Cardiac fibroblast (primary cell): Measurements from ENCODE around the gene PARD3B.

Source experiments
- DNase-seq, 2 donors: peaks; one replicate each; pipeline versions ENCODE4 v3.0.0 to v3.0.0-alpha.2; 2010; ENCODE audit warnings: low read depth in 2 of 2
- H3K4me3 ChIP-seq, 2 donors: replicated peaks in 1 of 2; 1 replicate in 1 of 2; 2 replicates in 1 of 2; pipeline ENCODE4 v1.5.1; 2011; ENCODE audit warnings: low read depth in 2 of 2, low read length in 2 of 2, mild to moderate bottlenecking in 2 of 2, moderate library complexity in 1 of 2
- TF ChIP-seq, protein P1 (sequence below): IDR thresholded peaks from one replicate; pipeline ENCODE4 v1.5.1; 2011; ENCODE audit warnings: low read depth, mild to moderate bottlenecking, low read length, inconsistent platforms

Gene PARD3B

DNA sequence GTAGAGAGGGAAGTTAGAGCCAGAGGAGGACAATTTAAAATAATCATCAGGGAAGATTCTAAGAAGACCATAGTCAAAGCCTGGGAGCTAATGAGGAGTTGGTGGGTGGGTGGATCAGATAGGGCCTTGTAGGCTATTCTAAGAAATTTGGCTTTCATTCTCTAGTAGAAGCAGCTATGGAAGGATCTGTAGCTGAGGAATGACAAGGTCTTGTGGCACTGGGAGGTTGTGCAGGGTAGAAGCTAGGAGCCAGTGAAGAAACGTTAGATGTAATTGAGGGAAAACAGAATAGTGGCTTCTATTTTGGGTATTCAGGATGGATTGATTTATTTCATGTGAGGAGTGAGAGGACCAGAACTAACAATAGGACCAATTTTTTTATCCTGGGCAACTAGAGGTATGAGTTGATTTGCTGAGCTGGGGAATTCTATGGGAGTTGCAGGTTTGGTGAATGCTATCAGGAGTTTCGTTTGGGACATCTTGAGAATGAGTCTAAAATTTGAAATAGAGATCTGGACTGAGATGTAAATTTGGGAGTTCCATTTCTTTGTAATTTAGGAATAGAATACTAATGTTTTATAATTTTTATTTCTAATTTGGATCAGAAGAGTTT lies 371.9 kb downstream of the PARD3B start:
- DNase-seq = no peak
- TF ChIP-seq, protein P1, sequence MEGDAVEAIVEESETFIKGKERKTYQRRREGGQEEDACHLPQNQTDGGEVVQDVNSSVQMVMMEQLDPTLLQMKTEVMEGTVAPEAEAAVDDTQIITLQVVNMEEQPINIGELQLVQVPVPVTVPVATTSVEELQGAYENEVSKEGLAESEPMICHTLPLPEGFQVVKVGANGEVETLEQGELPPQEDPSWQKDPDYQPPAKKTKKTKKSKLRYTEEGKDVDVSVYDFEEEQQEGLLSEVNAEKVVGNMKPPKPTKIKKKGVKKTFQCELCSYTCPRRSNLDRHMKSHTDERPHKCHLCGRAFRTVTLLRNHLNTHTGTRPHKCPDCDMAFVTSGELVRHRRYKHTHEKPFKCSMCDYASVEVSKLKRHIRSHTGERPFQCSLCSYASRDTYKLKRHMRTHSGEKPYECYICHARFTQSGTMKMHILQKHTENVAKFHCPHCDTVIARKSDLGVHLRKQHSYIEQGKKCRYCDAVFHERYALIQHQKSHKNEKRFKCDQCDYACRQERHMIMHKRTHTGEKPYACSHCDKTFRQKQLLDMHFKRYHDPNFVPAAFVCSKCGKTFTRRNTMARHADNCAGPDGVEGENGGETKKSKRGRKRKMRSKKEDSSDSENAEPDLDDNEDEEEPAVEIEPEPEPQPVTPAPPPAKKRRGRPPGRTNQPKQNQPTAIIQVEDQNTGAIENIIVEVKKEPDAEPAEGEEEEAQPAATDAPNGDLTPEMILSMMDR = no peak
- H3K4me3 ChIP-seq = no peak overlapping the region

DNA sequence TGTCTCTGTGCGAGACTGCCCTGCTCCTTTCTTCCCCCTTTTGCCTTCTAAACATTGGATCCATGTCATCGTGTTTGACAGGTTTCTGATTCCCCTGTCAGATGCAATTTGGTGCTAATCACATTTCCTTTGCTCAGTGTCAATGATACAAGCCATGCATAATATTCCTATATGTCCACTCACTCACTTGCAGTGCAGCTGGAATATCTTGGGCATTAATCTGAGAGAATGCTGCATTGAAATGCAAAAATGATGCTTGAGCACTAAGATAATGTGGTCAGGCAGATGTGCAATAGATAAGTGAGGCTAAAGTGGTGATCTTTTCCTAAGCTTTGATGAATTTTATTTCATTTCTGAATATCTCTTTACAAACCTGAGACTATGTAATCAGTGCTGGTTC lies 375.5 kb downstream of the PARD3B start:
- TF ChIP-seq, protein P1 = no peak
- DNase-seq = no peak
- H3K4me3 ChIP-seq = no peak overlapping the region

DNA sequence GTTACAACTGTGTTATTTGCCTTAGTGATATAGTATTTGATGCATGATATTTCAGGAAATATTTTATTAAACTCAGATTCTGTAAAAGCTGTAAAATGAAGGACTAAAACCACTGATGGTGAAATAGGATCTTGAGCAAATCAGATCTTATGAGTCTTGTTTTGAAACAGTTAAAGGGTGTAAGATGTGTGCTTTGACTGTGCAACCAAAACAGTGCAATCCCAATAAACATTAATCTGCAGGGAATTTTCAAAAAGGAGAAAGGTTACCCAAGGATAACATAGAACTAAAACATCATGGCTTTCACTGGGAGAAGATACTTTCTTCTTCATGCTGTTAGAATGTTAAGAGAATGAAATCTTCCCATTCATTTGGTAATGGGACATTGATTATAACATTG lies 378.7 kb downstream of the PARD3B start:
- TF ChIP-seq, protein P1 = no peak
- H3K4me3 ChIP-seq = no peak overlapping the region
- DNase-seq = no peak

DNA sequence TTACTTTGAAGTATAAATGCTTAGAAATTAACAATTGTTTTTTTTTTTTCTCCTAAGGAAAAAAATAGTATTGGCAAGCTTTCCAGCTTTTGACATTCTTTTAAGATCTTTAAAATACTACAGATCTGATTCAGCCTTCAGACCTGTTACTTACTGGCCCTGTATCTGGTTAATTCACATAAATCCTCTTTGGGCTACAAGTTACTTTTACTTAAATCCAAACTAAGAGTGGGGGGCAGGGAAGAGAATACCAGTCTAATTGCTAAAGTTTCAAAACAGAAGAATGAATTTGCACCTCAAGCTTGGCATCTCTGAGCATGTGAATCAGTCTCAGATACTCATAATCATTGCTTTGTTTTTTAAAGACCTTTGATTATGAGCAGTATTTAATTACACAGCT lies 386.3 kb downstream of the PARD3B start:
- TF ChIP-seq, protein P1 = no peak
- H3K4me3 ChIP-seq = no peak overlapping the region
- DNase-seq = no peak

DNA sequence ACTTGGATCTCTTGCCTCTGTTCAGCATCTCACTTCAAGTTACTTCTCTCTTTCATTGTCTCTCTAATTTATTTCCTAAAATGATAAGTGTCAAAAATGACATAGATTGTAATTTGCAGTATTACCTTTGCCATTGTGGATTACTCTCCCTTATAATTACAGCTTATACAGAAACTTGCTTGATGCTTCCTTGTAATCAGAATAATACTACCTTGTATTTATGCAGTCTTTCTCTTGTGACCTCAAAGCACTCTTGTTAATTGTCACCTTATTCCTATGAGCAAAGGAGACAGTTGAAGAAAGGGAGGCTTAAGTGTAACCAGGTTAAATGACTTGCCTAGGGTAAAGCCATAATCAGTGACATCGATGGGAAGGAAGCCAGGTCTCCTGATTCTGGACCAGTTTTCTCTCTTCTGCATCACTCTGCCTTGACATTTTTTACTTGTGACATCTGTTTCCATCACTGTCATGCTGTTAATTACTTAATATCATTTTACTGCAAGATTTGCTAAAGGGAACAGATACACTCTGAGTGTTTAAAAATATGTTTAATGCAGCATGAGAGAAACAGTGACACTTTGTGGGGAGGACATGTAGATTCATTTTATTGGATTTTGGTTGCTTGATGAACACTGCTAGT lies 388.6 kb downstream of the PARD3B start:
- TF ChIP-seq, protein P1 = no peak
- H3K4me3 ChIP-seq = no peak overlapping the region
- DNase-seq = no peak

DNA sequence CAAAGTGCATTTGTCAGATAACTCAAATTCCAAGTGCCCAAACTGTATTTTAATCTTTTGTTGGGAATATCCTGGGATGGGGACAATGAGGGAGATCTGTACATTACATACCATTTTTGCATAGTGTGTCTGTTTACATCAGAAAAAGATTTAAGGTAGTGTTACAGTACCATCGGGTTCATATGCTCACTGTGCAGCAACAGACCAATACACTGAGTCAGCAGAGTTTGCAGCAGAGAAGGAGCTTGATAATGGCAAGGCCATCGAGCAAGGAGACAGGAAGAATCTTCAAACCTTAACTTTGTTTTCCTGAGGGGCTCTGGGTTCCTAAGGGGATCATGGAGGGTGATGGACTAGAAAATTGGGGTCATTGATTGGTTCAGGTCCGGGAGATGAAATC lies 399.7 kb downstream of the PARD3B start:
- H3K4me3 ChIP-seq = no peak overlapping the region
- DNase-seq = no peak
- TF ChIP-seq, protein P1 = no peak
